G401.6 (cell line): ENCODE data around the gene GLRX2.
A peak's percentile ranks its signal among the peaks of the same experiment; 100 is the strongest.
"Not testable (repeated sequence)": the region's sequence is repeated elsewhere in the genome, so short reads cannot be mapped to it uniquely, and the experiment has no call there.

ENCODE experiments used
- FAIRE-seq: peaks from 2 replicates; lab custom pipeline; 2012; peaks lifted over from hg19 to GRCh38; lab: Jason Lieb, UNC

Gene GLRX2

GRCh38 chr1:193104907-193105820 lies at the start of gene GLRX2:
TSS of gene GLRX2 (minus strand) at chr1:193105414. CDS start at chr1:193105382, 32 bp downstream.
- FAIRE-seq, result no peak

DNA sequence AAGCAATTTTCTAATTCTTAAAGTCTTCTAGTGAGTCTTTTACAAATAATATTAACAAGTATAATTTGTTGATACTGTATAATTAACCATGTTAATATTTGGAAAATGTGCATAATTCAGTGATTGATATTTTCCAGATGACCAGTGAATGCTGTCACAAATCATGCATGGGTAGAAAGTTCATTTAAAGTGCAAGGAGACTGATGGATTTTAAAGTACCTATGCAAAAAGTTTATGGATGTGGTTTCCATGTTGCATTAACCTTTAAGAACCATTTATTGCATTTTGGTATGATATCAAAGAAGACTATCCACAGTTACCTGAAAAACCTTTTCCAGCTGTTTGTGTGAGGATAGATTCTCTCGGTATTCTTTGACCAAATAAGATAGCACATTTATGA lies 39.8 kb upstream of the GLRX2 start:
- no peak for FAIRE-seq

DNA sequence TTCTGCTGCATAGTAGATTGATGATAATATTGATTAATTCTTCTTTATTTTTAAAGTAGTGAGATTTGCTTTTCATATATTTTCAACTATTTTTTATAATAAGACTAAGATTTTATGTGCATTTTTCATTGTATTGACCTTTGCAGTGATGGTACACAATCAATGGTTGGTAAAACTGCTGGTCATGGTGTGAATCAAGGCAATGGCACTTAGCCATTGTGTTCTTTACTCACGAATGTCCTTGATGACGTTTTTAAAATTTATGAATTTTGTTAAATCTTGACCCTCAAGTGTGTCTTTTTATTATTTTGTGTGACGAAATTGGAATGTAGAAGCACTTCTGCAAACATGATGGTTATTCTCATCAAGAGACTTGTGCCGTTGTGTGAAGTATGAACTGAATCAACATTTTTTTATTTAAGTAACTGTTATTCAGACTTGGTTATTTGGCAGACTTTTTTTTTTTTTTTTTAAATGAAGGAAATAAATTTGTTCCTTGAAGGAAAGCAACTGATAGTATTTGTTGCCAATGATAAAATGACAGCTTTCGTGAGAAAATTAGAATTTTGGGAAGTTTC lies 39.2 kb upstream of the GLRX2 start:
- no peak for FAIRE-seq

- FAIRE-seq, result peak; percentile 98
Observed at GRCh38 chr1:193143285-193143684, 38.1 kb upstream of the GLRX2 start.

DNA sequence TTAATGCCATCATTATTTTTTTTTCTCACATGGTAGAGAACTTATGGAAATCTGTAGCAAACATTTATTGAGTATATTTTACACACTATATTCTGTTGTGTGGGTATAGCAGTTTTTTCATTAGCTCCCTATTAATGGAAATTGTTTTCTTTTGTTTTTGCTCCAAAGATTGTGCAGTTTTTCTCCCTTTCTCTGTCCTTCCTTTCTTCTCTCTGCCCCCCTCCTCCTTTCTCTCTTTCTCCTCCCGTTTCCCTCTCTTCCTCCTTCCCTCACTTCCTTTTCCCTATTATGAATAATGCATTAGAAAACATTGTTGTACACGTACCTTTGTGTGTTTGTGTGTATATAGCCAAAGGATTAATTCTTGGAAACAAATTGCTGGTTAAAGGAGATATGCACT lies 37.2 kb upstream of the GLRX2 start:
- no peak for FAIRE-seq

DNA sequence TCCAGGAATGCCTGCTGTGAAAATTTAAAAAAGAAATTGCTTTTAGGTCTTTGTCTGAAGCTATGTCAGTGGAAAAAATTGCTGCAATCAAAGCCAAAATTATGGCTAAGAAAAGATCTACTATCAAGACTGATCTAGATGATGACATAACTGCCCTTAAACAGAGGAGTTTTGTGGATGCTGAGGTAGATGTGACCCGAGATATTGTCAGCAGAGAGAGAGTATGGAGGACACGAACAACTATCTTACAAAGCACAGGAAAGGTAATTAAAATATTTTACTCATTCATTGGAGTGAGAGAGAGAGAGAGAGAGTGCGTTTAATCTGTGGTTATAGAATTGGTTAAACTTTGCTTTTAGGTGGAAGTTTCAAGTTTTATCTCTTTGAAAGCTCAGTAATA lies 36.6 kb upstream of the GLRX2 start:
- FAIRE-seq, result no peak

GRCh38 chr1:193140254-193140653 lies 35.0 kb upstream of the GLRX2 start:
- FAIRE-seq, result no peak

- FAIRE-seq, result no peak
Observed at GRCh38 chr1:193131266-193131860, 26.1 kb upstream of the GLRX2 start.

- FAIRE-seq, result no peak
Observed at GRCh38 chr1:193125369-193125768, 20.2 kb upstream of the GLRX2 start.

- no peak for FAIRE-seq
Observed at GRCh38 chr1:193123751-193124150, 18.5 kb upstream of the GLRX2 start.

- peak; percentile 90 for FAIRE-seq
Observed at GRCh38 chr1:193121616-193122593, 16.7 kb upstream of the GLRX2 start, which contains the start of gene CDC73. TSS of gene CDC73 (plus strand) at chr1:193122031. CDS start at chr1:193122201, 170 bp downstream.

- no peak for FAIRE-seq
Observed at GRCh38 chr1:193120604-193121166, 15.5 kb upstream of the GLRX2 start.

DNA sequence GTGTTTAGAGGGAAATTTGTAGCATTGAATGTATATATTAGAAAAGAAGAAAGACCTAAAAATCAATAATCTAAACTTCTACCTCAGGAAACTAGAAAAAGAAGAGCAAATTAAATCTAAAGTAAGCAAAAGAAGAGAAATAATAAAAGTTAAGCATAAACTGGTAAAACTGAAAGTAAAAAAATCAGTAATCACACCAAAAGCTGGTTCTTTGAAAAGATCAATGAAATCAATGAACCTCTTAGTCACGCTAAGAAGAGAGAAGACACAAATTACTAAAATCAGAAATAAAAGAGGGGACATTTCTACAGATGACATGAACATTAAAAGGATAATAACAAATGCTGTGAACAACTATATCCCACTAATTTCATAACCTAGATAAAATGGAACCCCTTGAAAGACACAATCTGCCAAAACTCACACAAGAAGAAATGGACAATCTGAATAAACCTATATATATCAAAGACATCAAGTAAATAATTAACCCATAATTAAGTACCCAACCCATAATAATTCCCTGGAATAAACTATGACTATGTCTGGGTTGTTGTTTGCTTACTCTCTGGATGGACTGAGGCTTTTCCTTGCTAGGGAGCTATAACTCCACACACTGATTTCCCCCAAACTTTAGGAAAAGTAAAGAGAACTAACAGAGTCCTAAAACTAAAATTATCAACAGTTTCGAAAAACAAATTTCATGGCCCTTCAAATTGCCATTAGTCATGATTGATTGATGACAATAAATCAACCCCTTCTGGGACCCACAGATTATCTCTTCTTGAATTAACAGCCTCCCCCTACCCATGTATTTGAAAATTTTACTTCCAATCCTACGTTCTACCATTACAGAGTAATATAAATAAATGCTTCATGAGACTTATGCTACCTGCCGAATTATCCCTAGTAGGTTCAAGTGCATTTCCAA lies 13.9 kb upstream of the GLRX2 start:
- peak; percentile 57 for FAIRE-seq

GRCh38 chr1:193118194-193118593 lies 13.0 kb upstream of the GLRX2 start:
- FAIRE-seq, result no peak

- not testable (repeated sequence) for FAIRE-seq
Observed at GRCh38 chr1:193117167-193117566, 12.0 kb upstream of the GLRX2 start.

GRCh38 chr1:193115629-193116227 lies 10.5 kb upstream of the GLRX2 start:
- peak; percentile 90 for FAIRE-seq

DNA sequence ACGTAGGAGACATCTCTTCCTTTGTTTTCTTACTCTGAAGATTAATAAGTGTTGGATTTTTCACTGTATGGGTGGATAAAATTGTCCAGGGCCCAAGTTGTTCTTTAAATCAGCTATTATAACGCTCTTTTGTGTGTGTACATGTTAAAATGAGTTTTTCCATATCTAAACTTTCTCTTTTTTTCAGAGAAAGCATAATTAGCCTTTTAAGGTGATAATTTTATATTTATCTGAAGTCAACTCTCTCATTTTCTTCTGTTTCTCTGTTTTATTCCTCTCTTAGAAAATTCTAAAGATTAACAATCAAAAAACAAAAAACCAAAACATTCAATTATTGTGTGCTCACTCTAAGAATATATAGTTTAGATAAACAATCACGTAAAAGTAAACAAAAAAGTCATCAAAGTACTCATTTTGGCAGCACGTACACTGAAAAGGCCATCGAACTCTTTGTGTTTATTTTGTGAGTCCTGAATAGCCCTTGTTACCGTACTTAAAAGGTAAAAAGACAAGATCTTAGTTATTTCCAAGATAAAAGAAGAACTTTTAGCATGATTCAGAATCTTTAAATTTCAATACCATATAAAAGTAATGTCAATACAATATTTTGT lies 9.4 kb upstream of the GLRX2 start:
- no peak for FAIRE-seq

DNA sequence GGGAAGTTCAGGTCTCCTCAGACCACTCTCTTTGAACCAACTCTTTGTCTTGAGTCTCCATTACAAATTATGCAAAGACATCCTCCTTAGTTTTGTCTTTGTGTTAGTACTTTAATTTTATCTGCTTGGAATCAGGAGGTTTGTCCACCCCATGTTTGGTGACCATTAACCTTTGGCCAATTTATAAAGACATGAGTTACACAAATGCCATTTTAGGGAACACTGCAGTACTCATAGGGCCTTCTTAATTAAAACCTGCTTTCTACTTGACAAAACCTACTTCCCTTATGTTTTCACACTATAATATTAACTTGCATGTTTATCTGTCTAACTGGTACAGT lies 8.7 kb upstream of the GLRX2 start:
- FAIRE-seq, result no peak

GRCh38 chr1:193113258-193113991 lies 8.2 kb upstream of the GLRX2 start:
- FAIRE-seq, result no peak
